Measurements from ENCODE around the gene STARD10. TPM values are rescaled to one million over a fixed set of nuclear protein-coding genes. Genes with fewer than 3 reads are reported as not detected.

Gene STARD10
- total and polyA plus RNA-seq, 9 donors = 36.8 to 56.1 (median 45.8) TPM

- no peak for TF ChIP-seq EP300 (IDR thresholded peaks at IDR 0.05)
- TF ChIP-seq POLR2A (IDR thresholded peaks at IDR 0.05) = no peak
- intact Hi-C loops (cut with DNase I) = loop anchor here in 1 of 4 donors (10.0 kb wide), 1 partner anchor 186 kb away; no protein-coding TSS in a partner anchor
- H3K9me3 ChIP-seq = no peaks in the 10 kb centered on the region
- peak overlapping the region in 1 of 2 donors; percentile 78 for H3K27ac ChIP-seq
- H3K4me1 ChIP-seq (ENCODE audit: insufficient read depth) = peaks cover 5% of the 10 kb centered on the region
- 85 to 87% (median 87%) methylated on average over 10 of the region's 10 CpGs for WGBS, 3 donors
- no peak for DNase-seq
- H3K4me3 ChIP-seq = peak overlapping the region; percentile 94
- no peaks in the 10 kb centered on the region for H3K36me3 ChIP-seq
- no peaks in the 10 kb centered on the region for H3K27me3 ChIP-seq
Measured at GRCh38 chr11:72780296-72781062, 13.4 kb downstream of the STARD10 start.

- Histone ChIP-seq H3K27me3 (no peaks in the 10 kb centered on the region), H3K27ac (no peak overlapping the region), H3K36me3 (no peaks in the 10 kb centered on the region), H3K4me1 (ENCODE audit: insufficient read depth) (peaks cover 5% of the 10 kb centered on the region), H3K4me3 (no peak overlapping the region), H3K9me3 (no peaks in the 10 kb centered on the region)
- WGBS, 3 donors = 85 to 94% (median 93%) methylated on average over 4 of the region's 4 CpGs
- DNase-seq = no peak
- intact Hi-C loops (cut with DNase I) = loop anchor here in 1 of 4 donors (10.0 kb wide), 1 partner anchor 185 kb away; no protein-coding TSS in a partner anchor
- TF ChIP-seq EP300 (IDR thresholded peaks at IDR 0.05) (no peak), POLR2A (IDR thresholded peaks at IDR 0.05) (no peak), CTCF (IDR thresholded peaks at IDR 0.05) (no peak)
Measured at GRCh38 chr11:72779495-72780128, 14.2 kb downstream of the STARD10 start.

- H3K36me3 ChIP-seq = no peaks in the 10 kb centered on the region
- H3K27me3 ChIP-seq = no peaks in the 10 kb centered on the region
- H3K9me3 ChIP-seq = no peaks in the 10 kb centered on the region
- no peak overlapping the region for H3K4me3 ChIP-seq
- 92 to 96% (median 94%) methylated on average over 7 of the region's 7 CpGs for WGBS, 3 donors
- DNase-seq = no peak
- peaks cover 5% of the 10 kb centered on the region for H3K4me1 ChIP-seq (ENCODE audit: insufficient read depth)
- intact Hi-C loops (cut with DNase I) = no loop called here
- TF ChIP-seq EP300 (IDR thresholded peaks at IDR 0.05) (no peak), POLR2A (IDR thresholded peaks at IDR 0.05) (no peak), CTCF (IDR thresholded peaks at IDR 0.05) (no peak)
- H3K27ac ChIP-seq = peak overlapping the region in 1 of 2 donors; percentile 36
Measured at GRCh38 chr11:72778535-72779494, 15.0 kb downstream of the STARD10 start.

GRCh38 chr11:72777755-72778278 lies 16.0 kb downstream of the STARD10 start:
- 41 to 76% (median 60%) methylated on average over 5 of the region's 5 CpGs for WGBS, 3 donors
- TF ChIP-seq EP300 (IDR thresholded peaks at IDR 0.05) = no peak
- no peak for TF ChIP-seq POLR2A (IDR thresholded peaks at IDR 0.05)
- TF ChIP-seq CTCF (IDR thresholded peaks at IDR 0.05) = no peak
- Histone ChIP-seq H3K27me3 (no peaks in the 10 kb centered on the region), H3K36me3 (no peaks in the 10 kb centered on the region), H3K4me3 (no peak overlapping the region), H3K9me3 (no peaks in the 10 kb centered on the region), H3K27ac (peak overlapping the region in 1 of 2 donors; percentile 25), H3K4me1 (ENCODE audit: insufficient read depth) (peaks cover 8% of the 10 kb centered on the region)
- intact Hi-C loops (cut with DNase I) = no loop called here
- no peak for DNase-seq
